Left renal pelvis (tissue), 4 donors: ENCODE data around the gene FAM110A. TPM values are rescaled to one million over a fixed set of nuclear protein-coding genes. Genes with fewer than 3 reads are reported as not detected.
"Not testable (repeated sequence)": the region's sequence is repeated elsewhere in the genome, so short reads cannot be mapped to it uniquely, and the experiment has no call there.

Experiments used
- DNase-seq, 4 donors: peaks; one replicate each; pipeline ENCODE4 v3.0.0-alpha.2; 2013; ENCODE audit warnings: low read depth in 4 of 4, low spot score in 3 of 4
- polyA plus RNA-seq, 4 donors: library from polyadenylated mRNA; unstranded; fragments of 120-200 nt; gene quantifications; one replicate each; pipeline ENCODE4 v1.2.1, GENCODE V29; 2013; ENCODE audit not compliant: insufficient read length in 4 of 4

Gene FAM110A
- polyA plus RNA-seq, 4 donors, result 5.0 to 13.2 (median 7.9) TPM

GRCh38 chr20:822651-823573 lies 10.6 kb upstream of the FAM110A start:
- DNase-seq, result no peak

GRCh38 chr20:823574-823902 lies 10.0 kb upstream of the FAM110A start:
- DNase-seq, result no peak

DNA sequence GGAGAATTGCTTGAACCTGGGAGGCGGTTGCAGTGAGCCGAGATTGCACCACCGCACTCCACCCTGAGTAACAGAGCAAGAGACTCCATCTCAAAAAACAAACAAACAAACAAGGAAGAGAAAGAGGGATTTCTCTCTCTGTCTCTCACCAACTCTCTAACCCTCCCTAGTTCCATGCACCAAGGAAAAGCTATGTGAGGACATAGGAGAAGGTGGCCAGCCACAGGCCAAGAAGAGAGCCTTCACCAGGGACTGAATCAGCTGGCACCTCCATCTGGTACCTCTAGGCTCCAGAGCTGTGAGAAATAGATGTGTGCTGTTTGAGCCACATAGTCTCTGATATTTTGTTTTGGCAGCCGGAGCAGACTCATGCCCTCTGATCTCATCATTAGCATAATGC lies 9.0 kb upstream of the FAM110A start:
- no peak for DNase-seq

GRCh38 chr20:824916-825315 lies 8.6 kb upstream of the FAM110A start:
- no peak for DNase-seq

DNA sequence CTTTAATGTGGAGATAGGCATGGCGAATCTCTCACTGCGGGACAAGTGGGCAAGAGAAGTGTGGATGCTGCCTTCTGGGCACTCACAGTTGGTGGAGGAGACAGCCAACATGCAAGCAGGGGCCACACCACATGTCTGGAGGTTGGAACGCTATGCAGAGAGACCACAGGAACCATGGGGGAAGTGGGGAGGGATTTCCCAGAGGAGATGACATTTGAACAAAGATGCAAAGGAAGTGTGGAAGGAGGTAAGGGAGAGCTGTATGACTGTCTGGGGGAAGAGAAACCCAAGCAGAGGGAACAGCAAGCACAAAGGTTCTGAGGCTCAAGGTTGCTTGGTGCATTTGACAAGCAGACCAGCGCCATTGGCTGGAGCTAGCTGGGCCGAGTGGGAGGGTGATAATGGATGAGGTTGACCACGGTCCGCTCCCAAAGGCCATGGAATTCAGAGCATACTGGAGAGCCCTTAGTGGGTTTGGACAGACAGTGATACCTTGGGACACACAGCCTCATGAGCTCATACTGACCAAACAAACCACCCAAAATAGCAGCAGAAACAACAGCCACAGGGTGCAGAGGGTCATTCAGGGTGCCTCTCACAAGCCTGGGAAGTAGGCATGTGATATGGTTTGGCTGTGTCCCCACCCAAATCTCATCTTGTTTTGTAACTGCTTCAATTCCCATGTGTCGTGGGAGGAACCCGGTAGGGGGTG lies 7.6 kb upstream of the FAM110A start:
- DNase-seq, result no peak

DNA sequence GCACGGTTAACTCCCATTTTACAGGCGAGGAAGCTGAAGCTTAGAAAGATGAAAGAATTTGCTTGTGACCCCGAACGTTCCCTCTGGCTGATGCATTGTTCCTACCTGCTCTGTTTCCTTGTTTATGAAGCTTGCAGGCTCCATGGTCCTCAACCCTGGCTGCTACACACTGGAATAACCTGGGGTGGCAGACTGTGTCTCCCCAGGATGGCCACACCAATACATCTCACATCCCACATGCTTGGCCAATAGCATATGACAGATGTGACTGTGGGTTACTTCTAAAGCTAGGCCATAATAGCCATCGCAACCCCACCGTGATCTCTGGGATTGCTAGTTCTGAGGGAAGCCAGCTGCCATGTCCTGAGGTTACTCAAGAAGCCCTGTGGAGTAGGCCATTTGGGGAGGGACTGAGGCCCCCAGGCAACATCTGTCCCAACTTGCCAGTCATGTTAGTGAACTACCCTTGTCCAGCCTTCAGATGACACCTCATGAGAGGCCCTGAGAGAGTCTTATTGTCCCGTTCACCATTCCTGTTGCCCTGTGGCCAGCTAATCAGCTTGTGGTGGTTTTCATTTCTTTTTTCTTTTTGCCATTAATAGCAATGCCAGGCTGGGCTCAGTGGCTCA lies 6.7 kb upstream of the FAM110A start:
- no peak for DNase-seq

- DNase-seq, result not testable (repeated sequence)
These were observed 5.5 kb upstream of the FAM110A start for GRCh38 chr20:827981-828380.

GRCh38 chr20:828987-829386 lies 4.5 kb upstream of the FAM110A start:
- no peak for DNase-seq

GRCh38 chr20:829551-829950 lies 4.0 kb upstream of the FAM110A start:
- no peak for DNase-seq

- no peak for DNase-seq
These were observed 3.4 kb upstream of the FAM110A start for GRCh38 chr20:830011-830521.

DNA sequence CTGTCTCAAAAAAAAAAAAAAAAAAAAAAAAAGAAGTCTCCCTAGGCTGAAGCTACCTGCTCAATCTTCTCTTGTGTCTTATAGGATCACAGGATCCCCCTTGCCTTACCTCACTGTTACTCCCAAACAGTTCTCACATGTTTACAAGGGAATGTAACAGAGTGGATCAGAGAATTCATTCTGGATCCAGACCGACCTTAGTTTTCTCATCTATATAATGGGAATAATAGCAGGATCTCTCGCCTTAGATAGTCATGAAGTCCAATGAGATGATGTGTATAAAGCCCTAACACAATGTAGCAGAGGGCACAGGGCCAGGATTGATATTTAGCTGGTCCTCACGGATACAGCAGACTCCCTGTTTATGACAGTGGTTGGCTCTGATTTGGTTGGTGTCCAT lies 2.3 kb upstream of the FAM110A start:
- DNase-seq, result no peak

- no peak for DNase-seq
These were observed 1.6 kb upstream of the FAM110A start for GRCh38 chr20:831956-832355.

DNA sequence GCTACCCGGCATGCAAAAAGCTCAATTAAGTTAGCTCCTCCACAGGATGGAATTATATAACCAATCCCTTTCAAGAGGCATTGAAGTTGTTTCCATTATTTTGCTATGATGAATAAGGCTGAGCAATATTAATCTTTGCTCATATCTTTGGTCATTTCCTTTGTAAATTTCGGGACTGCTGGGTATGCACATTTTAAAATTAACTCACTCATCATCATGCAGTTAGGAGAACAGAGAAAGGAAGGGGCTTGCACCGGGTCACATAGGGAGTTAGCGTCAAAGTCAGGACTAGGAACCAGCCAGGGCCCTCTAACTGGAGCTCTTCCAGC lies 430 bp upstream of the FAM110A start:
- DNase-seq, result no peak

DNA sequence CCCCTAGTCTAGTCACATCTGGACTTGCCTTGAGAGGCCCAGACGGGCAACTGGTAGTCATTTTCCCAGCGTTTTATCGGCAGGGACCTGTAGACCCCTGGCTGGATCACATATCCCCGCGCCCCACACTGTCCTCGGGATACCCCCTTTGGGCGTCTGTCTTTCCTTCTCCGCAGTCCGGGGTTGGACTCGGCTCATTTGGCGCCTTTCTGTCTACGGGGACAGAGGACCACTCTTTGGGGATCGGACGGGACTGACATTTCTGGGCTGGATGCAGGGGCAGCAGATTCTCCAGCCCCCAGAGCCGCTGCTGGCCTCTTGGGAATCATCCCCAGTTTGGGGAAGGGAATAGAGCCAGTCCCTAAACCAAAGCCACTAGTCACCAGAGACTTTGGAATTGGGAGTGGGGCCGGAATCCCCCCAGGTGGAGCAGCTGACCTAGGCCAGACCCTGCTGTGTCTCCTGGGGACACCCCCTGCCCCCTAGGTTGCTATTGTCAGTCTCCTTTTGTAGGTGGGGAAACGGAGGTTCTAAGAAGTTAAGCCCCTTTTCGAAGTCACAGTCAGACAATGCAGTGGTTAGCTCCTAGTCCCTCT lies 734 bp downstream of the FAM110A start:
- DNase-seq, result no peak

DNA sequence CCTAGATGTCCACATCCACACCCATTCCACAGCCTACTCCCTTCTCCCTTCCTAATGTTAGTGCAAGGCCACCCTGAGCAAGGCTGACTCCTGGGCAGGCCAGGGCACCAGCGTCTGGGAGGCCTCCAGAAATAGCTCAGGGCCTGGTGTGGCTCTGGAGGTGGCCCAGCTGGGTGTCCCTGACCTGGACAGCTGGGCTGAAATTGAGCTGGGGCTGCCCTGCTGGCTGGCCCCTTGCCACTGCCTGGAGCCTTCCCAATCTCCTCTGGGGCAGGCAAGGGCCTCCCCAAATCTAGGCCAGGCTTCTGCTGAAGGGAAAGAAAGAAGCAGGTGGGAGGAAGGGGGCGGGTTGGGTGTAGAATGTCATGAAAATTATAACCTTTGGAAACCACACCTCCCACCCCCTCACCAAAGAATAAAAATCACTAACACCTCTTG lies 2.1 kb downstream of the FAM110A start:
- DNase-seq, result no peak

GRCh38 chr20:836190-836589 lies 2.7 kb downstream of the FAM110A start:
- DNase-seq, result no peak

GRCh38 chr20:839015-839414 lies 5.5 kb downstream of the FAM110A start:
- DNase-seq, result no peak

- DNase-seq, result no peak
These were observed 6.1 kb downstream of the FAM110A start for GRCh38 chr20:839626-840025.

DNA sequence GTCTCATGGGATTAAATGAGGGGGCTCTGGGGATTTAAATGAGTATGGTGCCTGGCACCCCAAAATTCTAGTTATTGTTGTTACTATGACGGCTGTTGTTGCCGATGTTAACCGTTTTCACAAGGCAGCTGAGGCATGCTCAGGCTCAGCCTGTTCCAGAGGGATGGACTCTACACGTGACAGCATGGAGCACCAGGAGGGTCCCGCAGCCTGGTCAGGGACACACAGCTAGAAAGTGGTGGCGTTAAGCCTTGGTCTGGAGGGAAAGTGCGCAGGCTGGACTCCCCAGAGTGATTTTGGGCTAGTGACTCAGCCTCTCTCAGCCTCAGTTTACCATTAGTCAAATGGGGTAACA lies 7.0 kb downstream of the FAM110A start:
- no peak for DNase-seq

DNA sequence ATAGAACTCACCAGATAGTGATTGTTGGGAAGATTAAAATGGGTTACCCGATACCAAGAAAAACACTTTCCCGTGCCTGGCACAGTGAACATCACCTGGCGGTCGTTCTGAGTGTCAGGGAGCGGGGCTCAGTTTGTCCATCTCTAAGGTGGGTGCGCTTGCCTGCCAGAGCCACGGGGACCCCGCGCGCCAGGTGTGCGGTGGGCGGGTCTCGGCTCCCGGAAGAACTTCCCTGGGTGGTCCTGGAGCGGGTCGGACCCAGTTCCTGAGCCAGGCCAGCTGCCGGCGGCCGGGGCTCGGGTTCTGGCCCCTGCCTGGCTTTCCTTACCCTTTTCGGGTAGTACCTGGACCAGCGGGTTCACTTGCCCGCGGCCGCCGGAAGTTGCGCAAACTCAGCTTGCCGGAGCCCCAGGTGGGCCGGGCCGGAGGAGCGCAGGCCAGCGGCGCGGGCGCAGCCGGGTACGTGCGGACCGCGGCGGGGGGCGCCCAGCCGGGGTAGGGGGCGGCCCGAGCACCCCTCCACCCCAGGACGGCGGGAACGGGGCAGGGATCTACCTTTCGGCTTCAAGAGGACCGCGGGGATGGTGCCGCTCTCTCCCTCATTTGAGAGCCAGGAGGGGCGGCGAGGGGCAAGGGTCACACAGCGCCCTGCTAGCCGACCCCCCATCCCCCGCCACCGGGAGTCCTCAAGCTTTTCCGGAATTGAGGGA lies 7.5 kb downstream of the FAM110A start:
- DNase-seq, result no peak
